ENCODE results near the gene PRRX2. TPM values are rescaled to one million over a fixed set of nuclear protein-coding genes. Genes with fewer than 3 reads are reported as not detected.
"Not testable (repeated sequence)": the region's sequence is repeated elsewhere in the genome, so short reads cannot be mapped to it uniquely, and the experiment has no call there.

Gene PRRX2
- total RNA-seq, 2 donors from 2014 or later = 20.8 to 22.9 TPM

DNA sequence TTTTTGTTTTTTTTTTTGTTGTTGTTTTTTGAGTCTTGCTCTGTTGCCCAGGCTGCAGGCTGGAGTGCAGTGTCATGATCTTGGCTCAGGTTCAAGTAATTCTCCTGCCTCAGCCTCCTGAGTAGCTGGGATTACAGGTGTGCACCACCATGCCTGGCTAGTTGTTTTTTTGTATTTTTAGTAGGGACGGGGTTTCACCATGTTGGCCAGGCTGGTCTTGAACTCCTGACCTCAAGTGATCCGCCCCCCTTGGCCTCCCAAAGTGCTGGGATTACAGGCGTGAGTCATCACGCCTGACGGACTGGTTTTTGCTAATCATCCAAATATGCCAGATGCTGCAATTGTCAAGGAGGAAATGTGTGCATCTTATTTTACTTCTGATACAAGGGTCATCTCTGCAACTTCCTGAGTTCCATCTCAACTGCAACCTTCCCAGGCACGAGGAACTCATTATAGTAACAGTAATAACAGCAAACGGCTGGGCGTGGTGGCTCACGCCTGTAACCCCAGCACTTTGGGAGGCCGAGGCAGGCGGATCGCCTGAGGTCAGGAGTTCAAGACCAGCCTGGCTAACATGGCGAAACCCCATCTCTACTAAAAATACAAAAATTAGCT, 97.0 kb downstream of the PRRX2 start:
- intact Hi-C loops (cut with DNase I) = not testable (repeated sequence)
- DNase-seq (ENCODE audit: low spot score) = peak; percentile 83

DNA sequence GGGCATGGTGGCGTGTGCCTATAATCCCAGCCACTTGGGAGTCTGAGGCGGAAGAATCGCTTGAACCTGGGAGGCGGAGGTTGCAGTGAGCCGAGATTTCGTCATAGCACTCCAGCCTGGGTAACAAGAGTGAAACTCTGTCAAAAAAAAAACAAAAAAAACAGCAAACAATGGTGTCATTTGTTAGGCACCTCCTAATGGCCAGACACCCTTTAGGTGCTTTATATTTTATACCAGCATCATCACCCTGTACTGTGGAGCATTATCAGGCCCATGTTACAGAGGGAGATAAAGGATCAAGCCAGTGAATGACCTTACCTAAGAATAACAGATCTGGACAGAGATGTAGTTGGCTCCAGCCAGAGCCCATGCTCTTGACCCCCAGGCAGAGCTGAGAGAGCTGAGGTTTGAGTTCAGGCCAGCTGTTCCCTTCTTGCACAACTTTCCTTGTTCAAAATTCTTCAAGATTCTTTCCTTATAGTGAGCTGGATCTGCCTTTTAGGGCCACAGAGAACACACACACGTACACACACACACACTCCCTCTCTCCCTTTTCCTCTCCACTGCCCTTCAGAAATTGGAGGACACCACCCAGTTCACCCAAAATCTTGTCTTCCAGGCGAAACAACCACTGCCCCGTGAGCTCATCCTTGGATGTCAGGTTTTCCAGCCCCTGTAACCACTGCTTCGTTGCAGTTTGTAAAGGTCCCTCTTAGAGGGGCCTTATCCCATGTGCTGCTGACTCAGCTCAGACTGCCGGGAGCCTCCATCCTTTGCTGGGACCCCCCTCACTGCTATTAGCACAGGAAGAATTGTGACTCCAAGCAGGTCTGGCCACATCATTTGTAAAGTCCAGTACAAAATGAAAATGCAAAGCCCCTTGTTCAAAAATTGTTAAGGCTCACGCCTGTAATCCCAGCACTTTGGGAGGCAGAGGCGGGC, 97.8 kb downstream of the PRRX2 start:
- no peak for DNase-seq (ENCODE audit: low spot score)
- intact Hi-C loops (cut with DNase I) = no loop called here

- DNase-seq (ENCODE audit: low spot score) = no peak
- intact Hi-C loops (cut with DNase I) = no loop called here
Measured at GRCh38 chr9:129765764-129766317, 100.4 kb downstream of the PRRX2 start.

DNA sequence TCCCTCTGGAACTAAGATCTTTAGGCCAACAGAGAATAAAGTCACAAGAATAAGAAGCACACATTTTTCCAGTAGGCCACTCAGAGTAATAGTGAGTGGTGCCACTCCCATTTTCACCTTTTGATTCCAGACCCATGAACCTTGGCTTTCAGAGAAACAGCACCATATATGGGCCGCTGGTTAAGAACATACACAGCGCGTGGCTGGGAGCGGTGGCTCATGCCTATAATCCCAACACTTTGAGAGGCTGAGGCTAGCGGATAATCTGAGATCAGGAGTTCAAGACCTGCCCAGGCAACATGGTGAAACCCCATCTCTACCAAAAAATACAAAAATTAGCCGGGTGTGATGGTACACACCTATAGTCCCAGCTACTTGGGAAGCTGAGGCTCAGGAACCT, 103.0 kb downstream of the PRRX2 start:
- intact Hi-C loops (cut with DNase I) = no loop called here

GRCh38 chr9:129769669-129770068, 104.2 kb downstream of the PRRX2 start:
- no peak for DNase-seq (ENCODE audit: low spot score)
- intact Hi-C loops (cut with DNase I) = no loop called here

More for the DNA sequence above, 103.0 kb downstream of the PRRX2 start:
- DNase-seq (ENCODE audit: low spot score) = no peak

- intact Hi-C loops (cut with DNase I) = no loop called here
- no peak for DNase-seq (ENCODE audit: low spot score)
Measured at GRCh38 chr9:129770741-129771140, 105.3 kb downstream of the PRRX2 start.

Other genes with a start within 250 kb of the PRRX2 start
- not detected for gene C9orf50, start 44.5 kb upstream of the PRRX2 start, total RNA-seq
- gene NTMT1, start 39.5 kb upstream of the PRRX2 start, total RNA-seq = 10 to 100 TPM; 22.7 to 25.6 TPM
- 10 to 100 TPM; 14.1 to 16.9 TPM for gene ASB6, start 23.5 kb upstream of the PRRX2 start, total RNA-seq
- gene PTGES, start 87.4 kb downstream of the PRRX2 start, total RNA-seq = 10 to 100 TPM in 1 of 2 donors, 1 to 10 TPM in 1; 7.9 to 15.9 TPM
- 10 to 100 TPM; 16.9 to 17.5 TPM for gene TOR1B, start 137.5 kb downstream of the PRRX2 start, total RNA-seq
- 10 to 100 TPM; 24.0 to 26.1 TPM for gene TOR1A, start 158.5 kb downstream of the PRRX2 start, total RNA-seq
- 10 to 100 TPM; 31.3 to 40.0 TPM for gene C9orf78, start 169.6 kb downstream of the PRRX2 start, total RNA-seq
- gene USP20, start 169.8 kb downstream of the PRRX2 start, total RNA-seq = 10 to 100 TPM; 25.8 to 26.0 TPM